ENCODE measurements around the gene MSMP.

GRCh38 chr9:35789541-35789940 is 35.5 kb upstream of the MSMP start:
- TF ChIP-seq POLR2A (IDR thresholded peaks at IDR 0.05): no peak
- no peak for TF ChIP-seq CTCF (IDR thresholded peaks at IDR 0.05)

Data from Peyer's patch (tissue), 4 donors.